ENCODE data around the gene SP2.

GRCh38 chr17:47898241-47898640, 2.2 kb downstream of the SP2 start:
- TF ChIP-seq TCF12 (IDR thresholded peaks at IDR 0.05; ENCODE audit: low read depth, low read length) = no peak
- TF ChIP-seq, protein P1, sequence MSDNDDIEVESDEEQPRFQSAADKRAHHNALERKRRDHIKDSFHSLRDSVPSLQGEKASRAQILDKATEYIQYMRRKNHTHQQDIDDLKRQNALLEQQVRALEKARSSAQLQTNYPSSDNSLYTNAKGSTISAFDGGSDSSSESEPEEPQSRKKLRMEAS (IDR thresholded peaks at IDR 0.05) = no peak
- no peak for TF ChIP-seq POLR2AphosphoS5 (IDR thresholded peaks at IDR 0.05; ENCODE audit: low read depth, low read length)
- TF ChIP-seq POLR2A (IDR thresholded peaks at IDR 0.05; ENCODE audit: control extremely low read depth in 1 of 2, low read depth in 2 of 2, low read length in 2 of 2) = no peak
- TF ChIP-seq SIN3A (conservative IDR thresholded peaks at IDR 0.05 in 1 of 2, IDR thresholded peaks at IDR 0.05 in 1 of 2; ENCODE audit: low read depth in 1 of 2, low read length in 2 of 2) = no peak
- TF ChIP-seq, protein P2, sequence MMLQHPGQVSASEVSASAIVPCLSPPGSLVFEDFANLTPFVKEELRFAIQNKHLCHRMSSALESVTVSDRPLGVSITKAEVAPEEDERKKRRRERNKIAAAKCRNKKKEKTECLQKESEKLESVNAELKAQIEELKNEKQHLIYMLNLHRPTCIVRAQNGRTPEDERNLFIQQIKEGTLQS (IDR thresholded peaks at IDR 0.05; ENCODE audit: insufficient read depth, low read depth, low read length) = no peak
- TF ChIP-seq SRF (IDR thresholded peaks at IDR 0.05; ENCODE audit: low read depth, low read length) = no peak
- no peak for TF ChIP-seq CTCF (IDR thresholded peaks at IDR 0.05; ENCODE audit: control extremely low read depth in 1 of 3, insufficient read depth in 1 of 3, low read depth in 1 of 3, low read length in 3 of 3)
- no peak for TF ChIP-seq JUND (IDR thresholded peaks at IDR 0.05; ENCODE audit: low read length)
- no peak for TF ChIP-seq SP1 (IDR thresholded peaks at IDR 0.05; ENCODE audit: low read depth, low read length)
